GM19023 (cell line): ENCODE measurements around the gene EME2.

Experiments
- ATAC-seq: cut with Tn5 transposase; IDR thresholded peaks from one replicate; pipeline ENCODE4 v1.9.1; 2021; ENCODE audit warnings: mild to moderate bottlenecking, moderate library complexity; ENCODE audit not compliant: unreplicated experiment

EME2 gene

GRCh38 chr16:1745181-1745899 is 27.3 kb upstream of the EME2 start:
- no peak for ATAC-seq

DNA sequence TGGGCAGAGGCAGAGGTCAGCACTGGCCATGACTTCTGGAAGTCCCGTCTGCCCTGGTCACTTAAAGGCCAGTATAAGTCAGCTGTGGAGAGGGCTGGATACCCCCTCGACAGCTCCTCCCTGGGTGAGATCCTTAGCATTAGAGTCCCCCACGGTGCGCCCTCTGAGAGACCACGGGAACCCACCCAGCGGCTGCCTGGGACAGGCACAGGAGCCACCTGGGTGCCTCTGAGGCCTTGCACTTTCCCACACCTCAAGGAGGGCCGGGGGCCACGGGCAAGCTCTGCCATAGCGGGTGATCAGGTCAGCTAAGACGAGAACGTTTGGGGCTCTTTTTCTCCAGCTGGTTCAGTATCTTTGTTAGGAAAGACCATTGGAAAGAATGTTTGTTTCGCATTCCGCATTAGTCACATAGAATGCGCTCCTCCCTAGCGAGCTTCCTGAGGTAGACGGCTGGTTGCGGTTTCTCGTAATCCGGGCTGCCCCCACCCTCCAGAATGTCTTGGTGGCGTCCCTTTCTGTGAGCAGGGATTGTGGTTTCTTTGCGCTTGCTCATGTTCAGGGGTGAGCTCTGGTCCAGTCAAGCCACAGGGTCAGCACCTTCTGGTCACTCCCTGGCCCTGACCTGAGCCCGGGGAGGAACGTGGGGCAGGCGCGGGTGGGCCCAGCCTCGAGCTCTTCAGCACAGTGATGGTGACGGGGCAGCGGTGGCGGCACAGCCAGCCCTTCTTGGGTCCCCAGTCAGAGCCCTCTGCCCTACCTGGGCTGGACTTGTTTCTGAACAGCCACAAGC is 26.5 kb upstream of the EME2 start:
- ATAC-seq, result no peak

- no peak for ATAC-seq
Observed at GRCh38 chr16:1746693-1747195, 25.9 kb upstream of the EME2 start.

DNA sequence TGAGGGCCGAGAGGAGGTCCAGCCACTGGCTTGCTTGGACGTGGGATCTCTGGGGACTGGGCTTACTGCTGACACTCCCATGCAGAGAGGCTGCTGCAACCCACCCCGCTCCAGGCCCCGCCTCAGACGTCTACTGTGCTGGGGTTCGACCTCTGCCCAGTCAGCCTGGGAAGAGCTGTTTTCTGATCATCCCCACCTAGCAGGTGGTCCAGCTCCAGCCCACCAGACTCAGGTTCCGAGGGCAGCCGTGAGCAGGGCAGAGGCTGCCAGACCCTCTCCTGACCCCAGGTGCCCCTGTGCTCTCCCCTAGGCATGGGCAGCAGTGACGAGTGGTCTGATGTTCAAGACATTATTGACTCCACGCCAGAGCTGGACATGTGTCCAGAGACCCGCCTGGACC is 24.7 kb upstream of the EME2 start:
- ATAC-seq, result no peak

- no peak for ATAC-seq
Observed at GRCh38 chr16:1749152-1750117, 23.2 kb upstream of the EME2 start.

DNA sequence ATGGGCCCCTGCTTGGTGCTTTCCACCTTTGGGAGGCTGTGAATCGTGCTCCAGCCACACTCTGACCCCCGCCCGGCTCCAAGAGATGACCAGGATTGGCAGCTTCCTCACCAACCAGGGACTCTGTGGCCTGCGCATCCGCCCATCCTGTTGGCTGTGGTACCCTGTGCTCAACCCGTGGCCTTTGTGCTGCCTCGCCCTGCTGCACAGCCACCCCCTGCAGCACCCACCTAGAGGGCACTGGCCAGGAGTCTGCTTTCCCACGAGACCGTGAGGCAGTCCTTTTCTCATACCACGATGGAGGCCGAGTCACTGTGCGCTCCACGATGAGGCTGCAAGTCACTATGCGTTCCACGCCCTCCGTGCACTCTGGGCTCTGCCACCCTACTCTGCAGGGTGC is 20.7 kb upstream of the EME2 start:
- ATAC-seq, result no peak

DNA sequence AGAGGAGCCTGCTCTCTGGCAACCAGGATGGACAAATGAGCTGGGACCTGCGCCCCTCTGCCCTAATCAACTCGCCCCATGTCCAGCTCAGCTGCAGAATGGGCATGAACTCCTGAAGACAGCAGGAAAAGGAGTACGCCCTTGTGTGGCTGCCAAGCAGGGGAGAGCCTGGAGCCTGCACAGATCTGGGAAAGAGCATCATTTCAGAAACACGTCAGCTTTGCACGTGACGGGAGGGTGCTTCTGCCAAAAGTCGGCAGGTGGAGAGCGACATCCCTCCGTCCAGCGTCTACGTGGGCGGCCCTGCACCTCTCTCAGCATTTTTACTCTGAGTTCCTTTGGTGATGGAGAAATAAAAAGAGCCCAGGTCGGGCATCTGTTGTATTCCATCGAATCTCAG is 19.8 kb upstream of the EME2 start:
- ATAC-seq, result no peak

DNA sequence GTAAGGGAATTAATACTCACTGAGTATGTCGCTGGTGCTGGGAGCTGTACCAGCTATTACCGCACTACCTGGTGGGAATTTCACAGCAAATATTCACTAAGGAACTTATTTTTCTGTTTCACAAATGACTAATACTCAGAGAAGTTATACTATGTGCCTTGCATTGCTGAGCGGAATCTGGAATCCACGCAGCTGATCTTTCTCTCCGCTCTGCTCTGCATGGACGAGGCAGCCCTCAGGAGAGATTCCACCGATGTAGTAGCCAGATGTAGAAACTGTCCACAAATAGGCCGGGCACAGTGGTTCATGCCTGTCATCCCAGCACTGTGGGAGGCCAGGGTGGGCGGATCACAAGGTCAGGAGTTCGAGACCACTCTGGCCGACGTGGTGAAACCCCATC is 18.4 kb upstream of the EME2 start:
- ATAC-seq, result no peak

- no peak for ATAC-seq
Observed at GRCh38 chr16:1757714-1758461, 14.7 kb upstream of the EME2 start.

DNA sequence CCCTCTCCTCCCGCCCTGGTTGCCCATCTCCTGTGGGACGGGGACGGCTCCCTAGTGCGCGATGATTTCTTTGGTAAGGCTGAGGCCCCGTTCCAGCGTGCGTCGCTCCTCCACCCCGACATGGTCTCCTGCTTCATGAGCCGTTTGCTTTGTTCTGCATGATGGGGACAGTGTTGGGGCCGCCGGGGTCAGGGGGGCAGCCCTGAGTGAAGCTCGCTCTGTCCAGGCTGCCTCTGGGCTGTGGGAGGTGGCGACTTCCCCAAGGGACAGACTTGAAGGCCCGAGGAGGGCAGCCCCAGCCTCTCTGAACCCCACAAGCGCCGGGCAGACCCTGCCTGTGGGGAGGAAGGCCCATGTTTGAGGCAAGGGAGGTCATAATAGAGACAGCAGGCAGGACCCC is 13.7 kb upstream of the EME2 start:
- ATAC-seq, result no peak

DNA sequence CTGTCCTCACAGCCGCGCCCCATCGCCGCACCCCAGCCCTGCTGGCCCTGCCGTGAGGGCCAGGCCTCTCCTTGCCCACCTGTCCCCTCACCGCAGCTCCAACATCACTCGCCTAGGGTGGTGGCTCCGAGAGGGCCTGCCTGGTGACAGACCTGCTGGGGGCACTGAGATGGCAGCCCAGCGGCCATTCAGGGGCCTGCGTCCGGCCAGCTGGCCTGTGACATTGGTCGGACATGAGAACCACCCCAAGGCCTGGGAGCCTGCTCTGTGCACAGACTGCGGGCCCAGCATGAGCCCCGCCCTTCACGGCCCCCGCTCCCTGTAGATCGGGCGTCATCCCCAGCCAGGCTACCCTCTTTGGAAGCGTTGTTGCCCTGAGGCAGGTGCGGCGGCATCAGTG is 13.1 kb upstream of the EME2 start:
- ATAC-seq, result no peak

- no peak for ATAC-seq
Observed at GRCh38 chr16:1760911-1761310, 11.7 kb upstream of the EME2 start.

DNA sequence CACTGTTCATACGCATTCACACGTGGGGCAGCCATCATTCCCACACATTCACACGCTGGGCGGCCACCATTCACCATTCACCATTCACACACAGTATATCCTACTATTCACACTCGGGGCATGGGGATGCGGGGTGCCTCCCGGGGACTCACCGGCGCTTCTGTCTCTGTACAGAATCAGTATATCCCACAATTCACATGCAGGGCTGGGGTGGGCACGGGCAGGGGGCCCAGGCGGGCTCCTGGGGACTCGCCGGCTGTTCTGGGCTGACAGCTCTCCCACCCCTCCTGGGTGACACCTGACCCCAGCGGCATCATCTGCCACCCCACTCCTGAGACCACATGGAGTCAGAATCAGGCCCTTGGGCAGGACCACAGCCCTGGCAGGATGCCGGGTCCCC is 10.9 kb upstream of the EME2 start:
- no peak for ATAC-seq

- ATAC-seq, result no peak
Observed at GRCh38 chr16:1762196-1762878, 10.3 kb upstream of the EME2 start.

DNA sequence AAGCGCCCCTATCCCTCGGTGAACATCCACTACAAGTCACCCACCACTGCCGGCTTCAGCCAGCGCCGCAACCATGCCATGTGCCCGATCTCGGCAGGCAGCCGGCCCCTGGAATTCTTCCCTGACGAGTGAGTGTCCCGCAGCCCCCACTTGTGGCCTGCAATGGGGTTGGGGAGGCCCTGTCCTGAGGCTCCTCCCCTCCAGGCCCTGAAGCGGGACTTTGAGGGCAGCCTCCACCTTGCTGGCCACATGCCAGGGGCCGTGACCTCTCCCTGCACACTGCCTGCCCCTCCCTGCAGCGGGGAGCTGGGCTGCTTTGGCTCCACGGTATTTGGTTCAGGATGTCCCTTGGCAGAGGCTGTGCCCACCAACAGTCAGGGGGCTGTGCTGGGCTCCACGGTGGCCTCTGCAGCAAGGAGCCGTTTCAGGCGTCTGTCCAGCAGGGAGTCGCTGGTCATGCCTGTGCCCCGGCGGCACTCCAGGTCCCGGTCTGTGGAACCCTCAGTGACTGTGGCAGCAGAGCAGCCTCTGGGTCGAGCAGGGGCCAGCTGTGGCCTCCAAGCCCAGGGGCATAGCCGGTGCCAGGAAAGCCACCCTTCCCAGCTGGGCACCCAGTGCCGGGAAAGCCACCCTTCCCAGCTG is 9.6 kb upstream of the EME2 start:
- no peak for ATAC-seq

- ATAC-seq, result no peak
Observed at GRCh38 chr16:1763521-1764511, 8.8 kb upstream of the EME2 start.

DNA sequence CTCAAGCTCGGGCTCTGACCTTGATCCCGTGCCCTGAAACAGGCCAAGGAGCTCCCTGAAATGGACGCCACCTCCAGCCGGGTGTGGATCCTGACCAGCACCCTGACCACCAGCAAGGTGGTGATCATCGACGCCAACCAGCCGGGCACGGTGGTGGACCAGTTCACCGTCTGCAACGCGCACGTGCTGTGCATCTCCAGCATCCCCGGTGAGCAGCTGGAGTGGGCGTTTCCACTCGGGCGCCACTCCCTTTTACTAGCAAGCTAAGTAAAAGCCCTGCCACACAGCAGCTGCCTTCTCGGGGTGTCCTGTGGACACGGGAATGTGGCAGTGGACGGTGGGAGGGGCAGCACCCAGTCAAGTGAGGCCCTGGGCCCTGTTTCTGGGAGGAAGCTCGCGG is 7.6 kb upstream of the EME2 start:
- ATAC-seq, result no peak

GRCh38 chr16:1765826-1766225 is 6.8 kb upstream of the EME2 start:
- no peak for ATAC-seq
